Astrocyte (in vitro differentiated cells and primary cell): Measurements from ENCODE around the gene SFRP2.

ENCODE experiments used
- CTCF ChIP-seq: IDR thresholded peaks from 2 replicates; pipeline ENCODE4 v1.5.1; 2011; ENCODE audit warnings: low read depth, mild to moderate bottlenecking, inconsistent platforms, low read length, moderate library complexity; ENCODE audit not compliant: insufficient read depth
- EZH2 ChIP-seq: IDR thresholded peaks from 2 replicates; pipeline ENCODE4 v1.6.1; 2012; ENCODE audit warnings: mild to moderate bottlenecking, low read length, inconsistent platforms; ENCODE audit not compliant: insufficient read depth

GRCh38 chr4:153780221-153780620 is 8.7 kb downstream of the SFRP2 start:
- TF ChIP-seq CTCF (no peak), EZH2 (no peak)
